ENCODE data around the gene SLC35D2.
"Not testable (repeated sequence)": the region's sequence is repeated elsewhere in the genome, so short reads cannot be mapped to it uniquely, and the experiment has no call there.

The SLC35D2 gene

DNA sequence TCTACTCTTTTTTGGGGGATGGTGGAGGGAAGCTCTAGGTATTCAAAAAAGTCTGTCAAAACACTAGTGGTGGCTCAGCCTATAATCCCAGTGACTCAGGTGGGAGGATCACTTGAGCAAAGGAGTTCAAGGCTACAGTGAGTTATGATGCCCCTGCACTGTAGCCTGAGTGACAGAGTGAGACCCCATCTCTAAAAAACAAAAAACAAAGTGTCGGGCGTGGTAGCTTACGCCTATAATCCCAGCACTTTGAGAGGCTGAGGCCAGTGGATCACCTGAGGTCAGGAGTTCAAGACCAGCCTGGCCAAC lies 15.8 kb upstream of the SLC35D2 start:
- no peak for DNase-seq

DNA sequence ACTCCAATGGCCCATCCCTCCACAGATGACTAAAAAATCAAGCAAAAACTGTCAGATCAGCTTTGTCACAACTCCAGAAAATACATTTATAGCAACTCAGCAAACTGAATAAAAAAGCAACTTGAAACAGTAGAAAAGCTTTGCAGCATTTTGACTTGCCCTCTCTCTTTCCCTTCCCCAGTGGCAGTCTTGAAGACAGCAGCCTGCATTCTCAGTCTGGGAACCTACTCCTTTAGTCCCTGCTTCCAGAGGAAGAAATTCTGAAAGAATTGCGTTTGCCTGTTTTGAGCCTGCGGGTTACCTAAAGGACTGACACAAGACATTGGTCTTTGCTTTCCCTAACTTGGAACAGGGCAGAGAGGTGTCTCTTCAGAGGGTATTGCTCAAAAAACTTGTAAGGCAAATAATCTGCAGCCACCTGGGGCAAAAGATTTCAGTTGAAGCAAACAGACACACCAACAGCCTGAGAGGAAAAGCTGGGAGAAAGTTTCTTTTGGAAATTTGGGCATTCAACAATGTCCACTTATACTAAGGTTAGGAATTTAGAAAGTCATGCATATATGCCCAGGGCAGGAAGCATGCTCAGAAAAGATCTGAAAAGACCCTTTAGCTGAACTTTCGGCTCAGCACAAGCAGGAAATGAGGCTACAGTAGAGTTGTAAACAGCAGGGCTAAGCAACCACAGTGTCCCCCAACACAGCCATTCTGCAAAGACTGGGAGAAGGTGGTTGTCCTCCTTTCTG lies 15.2 kb upstream of the SLC35D2 start:
- no peak for DNase-seq

DNA sequence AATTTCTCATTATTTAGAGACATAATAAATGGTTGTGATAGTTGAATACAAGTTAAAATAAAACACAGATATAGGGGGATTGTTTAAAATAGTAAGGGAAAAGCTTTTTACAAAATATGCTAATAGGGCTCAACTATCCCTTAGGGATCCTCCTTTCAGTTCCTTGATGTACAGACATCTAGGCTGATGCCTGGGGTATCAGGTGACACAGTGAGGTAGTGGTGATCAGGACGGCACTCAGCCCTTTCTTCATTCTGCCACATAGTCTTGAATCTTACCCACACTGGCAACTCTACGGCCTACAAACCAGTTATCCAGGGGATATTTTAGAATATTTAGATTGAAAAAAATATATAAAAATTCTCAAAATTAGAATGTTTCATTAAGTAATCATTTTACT lies 12.5 kb upstream of the SLC35D2 start:
- no peak for DNase-seq

DNA sequence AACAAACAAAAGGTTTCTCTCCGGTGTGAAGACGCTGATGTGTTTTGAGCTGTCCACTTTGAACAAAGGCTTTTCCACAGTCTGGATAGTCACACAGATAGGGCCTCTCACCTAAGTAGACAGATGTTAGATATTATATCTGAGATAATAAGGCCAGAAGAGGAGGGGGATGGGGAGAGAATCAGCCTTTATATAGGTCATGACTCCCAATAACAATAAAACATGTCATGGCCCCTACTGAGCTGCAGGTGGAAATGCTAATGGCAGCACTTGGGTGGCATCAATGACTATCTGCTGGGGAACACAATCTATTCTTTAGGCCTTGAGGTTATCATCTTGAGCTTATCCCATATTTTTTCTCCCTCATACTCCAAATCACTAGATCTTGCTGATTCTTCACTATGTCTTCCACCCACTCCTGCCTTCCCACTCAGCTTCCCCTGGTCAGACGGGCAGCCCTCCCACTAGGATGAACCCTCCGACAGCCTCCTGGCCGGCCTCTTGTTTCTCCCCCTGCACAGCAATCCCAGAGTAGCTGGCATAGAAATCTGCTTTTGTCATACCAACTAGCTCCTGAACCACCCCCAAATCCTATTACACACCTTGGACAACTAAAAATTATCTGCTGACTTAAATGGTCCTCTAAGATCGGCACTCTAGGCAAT lies 11.5 kb upstream of the SLC35D2 start:
- DNase-seq = no peak

DNA sequence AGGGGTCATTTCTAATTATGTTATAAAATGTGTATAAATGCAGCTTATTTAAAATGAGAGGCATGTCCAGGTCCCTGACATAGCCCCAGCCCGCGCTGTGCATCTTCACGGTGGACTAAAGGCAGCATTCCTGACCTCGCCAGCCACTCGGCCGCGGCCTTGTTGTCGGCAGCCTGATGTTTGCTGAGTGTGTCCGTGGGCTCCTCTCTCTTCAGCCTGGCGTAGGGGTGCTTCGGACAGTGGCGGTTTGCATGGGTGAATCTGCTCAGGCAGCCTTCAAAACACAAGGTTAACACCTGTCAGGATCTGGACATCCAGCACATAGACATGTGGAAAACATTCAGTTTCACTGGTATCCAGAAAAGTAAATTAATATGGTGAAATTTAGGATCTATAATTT lies 8.8 kb upstream of the SLC35D2 start:
- no peak for DNase-seq

DNA sequence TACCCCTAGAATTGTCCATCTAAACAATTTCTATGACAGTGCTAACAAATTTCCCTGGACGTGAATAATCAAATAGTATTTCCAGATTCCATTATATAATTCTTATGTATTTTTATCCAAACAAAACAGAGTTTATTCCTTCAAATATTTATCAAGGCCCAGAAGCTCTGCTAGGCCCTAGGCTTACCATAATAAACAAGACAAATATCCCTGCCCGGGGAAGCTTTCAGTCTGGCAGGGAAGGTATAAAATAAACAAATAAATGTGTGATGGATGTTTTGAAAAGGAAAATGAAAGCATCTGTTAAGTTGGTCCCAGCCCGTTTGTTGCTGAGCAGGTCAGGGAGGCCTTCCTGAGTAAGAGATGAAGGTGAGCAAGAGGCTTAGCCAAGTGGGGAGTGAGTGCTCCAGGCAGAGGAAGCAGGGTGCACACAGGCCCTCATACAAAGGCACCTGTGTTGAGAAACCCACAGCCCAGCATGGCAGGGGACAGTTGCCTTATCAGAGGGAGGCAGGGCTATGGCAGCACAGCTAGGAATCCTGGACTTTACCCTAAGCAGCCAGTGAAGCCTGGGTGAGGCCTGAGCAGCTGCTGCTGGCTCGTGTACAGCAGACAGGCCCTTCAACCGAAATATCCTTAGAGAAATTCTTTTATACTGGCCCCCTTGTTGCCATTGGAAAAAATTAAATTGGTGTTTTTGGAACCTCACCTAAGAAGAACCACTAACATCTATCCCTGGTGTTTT lies 7.7 kb upstream of the SLC35D2 start:
- no peak for DNase-seq

DNA sequence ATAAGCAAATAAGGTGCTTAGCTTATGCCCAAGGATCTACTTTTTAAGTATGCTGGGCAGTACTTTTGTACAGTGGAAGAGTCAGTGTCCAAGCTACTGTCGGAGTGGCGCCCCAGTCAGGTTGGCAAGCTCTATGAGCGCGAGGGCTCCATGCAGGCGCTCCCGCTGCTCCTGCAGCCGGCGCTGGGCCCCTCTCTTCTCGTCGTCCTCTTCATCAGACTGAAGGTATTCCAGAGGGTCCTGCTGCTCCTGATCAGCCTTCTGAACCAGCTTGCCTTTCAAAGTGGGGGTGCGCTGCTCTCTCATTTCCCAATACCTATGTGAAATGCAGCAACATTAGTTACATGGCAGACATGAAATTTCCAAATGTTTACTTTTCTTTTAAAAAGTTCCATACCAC lies 4.6 kb upstream of the SLC35D2 start:
- DNase-seq = no peak

DNA sequence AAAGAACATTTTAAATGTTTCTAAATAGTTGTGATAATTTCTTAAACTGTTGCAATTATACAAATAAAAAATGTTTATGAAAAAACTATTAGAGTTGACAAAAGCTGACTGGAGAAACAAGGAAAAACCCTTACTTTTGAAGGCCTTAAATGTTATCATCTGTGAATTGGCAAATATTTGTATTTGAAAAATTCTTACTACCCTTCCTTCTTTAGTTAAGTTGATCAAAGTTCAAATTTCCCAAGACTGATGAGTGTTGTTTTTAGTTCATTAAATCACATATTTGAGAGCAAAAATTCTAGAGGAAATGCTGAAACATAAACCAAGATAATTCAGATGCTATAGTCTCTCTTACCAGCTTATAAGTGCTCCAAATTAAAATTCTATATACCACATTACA lies 2.6 kb upstream of the SLC35D2 start:
- DNase-seq = no peak

DNA sequence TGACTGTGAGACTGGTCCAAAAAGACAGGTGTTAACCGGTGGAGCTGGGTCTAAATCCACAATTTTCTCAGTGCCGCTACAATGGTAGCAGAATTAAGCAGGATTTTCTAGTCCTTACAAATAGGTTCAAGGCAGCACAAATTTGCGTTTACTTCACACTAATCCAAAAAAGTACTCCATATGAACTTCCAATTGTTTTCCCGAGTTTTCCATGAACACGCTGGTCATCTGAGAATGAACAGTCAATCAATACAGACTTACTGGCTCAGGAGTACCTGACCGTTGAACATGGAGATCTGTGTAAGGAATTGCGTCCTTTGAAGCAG lies 709 bp downstream of the SLC35D2 start:
- DNase-seq = no peak

DNA sequence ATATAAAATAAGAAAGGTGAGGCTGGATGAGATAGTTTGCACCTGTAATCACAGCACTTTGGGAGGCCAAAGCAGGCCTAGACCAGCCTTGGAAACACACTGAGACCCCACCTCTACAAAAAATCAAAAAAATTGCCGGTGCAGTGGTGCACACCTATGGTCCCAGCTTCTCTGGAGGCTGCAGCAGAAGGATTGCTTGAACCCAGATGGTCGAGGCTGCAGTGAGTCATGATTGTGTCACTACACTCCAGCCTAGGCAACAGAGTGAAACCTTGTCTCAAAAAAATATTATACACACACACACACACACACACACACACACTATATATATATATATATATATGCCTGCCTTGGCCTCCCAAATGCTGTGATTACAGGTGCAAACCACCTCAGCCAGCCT lies 1.3 kb downstream of the SLC35D2 start:
- no peak for DNase-seq

DNA sequence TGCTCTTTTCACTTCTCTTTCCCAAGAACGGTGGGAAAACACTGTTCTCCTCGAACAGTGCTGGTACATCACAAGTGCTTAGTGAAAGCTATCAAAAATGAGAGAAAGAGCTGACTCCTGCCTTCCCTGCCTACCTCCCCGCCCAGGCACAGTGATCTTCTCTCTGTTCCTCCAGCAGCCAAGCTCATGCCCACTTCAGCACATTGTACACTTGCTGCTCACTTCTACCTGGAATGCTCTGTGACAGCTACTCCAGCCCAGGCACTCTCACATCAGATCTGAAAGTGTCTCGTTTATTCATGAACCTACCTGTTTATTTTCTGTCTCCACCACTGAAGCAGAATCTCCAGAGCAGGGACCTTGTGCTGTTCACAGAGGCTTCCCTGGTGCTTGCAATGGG lies 1.8 kb downstream of the SLC35D2 start:
- no peak for DNase-seq

DNA sequence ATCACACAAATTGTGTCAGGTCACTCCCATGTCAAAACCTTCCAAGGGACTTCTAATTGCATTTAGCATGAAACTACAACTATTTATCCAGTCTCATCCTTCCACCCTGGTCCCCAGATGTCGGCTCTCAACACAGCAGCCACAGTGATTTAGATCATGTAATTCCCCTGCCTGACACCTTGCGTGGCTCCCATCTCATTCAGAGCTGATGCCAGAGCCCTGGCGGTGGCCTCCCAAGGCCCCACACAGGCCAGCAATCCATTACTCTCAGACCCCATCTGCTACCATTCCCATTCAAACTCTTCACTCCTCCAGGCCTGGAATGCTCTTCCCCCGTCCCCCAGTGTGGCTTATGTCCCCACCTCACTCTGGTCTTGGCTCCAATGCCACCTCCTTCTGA lies 2.4 kb downstream of the SLC35D2 start:
- no peak for DNase-seq

DNA sequence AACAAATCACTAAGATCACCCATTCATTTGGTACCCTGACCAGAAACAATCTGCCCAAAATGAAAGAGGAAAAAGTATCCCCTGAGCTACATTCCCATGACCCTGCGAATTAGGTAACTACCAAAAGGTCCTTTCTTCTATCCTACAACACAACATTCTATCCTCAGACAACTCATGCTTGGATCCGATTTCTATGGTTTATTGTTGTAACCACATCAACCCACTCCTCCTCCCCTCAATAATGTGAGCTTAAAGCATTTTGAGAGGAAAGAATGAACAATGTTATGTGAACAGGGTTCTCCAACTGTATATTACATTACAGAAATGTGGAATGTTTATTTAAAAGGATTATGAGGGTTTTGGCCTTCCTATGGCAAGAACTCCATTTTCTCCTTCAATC lies 4.0 kb downstream of the SLC35D2 start:
- DNase-seq = no peak

DNA sequence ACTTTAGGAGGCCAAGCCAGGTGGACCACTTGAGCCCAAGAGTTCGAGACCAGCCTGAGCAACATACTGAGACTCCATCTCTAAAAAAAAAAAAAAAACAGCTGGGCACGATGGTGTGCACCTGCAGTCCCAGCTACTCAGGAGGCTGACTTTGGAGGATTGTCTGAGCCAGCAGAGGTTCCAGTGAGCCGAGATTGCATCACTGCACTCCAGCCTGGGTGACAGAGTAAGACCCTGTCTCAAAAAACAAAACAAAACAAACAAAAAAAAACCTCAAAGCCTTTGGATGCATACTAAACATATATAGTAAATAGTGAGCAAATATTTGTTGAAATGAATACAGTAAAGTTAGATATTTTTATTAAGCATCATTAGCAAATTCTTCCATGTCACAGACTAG lies 5.3 kb downstream of the SLC35D2 start:
- DNase-seq = no peak

DNA sequence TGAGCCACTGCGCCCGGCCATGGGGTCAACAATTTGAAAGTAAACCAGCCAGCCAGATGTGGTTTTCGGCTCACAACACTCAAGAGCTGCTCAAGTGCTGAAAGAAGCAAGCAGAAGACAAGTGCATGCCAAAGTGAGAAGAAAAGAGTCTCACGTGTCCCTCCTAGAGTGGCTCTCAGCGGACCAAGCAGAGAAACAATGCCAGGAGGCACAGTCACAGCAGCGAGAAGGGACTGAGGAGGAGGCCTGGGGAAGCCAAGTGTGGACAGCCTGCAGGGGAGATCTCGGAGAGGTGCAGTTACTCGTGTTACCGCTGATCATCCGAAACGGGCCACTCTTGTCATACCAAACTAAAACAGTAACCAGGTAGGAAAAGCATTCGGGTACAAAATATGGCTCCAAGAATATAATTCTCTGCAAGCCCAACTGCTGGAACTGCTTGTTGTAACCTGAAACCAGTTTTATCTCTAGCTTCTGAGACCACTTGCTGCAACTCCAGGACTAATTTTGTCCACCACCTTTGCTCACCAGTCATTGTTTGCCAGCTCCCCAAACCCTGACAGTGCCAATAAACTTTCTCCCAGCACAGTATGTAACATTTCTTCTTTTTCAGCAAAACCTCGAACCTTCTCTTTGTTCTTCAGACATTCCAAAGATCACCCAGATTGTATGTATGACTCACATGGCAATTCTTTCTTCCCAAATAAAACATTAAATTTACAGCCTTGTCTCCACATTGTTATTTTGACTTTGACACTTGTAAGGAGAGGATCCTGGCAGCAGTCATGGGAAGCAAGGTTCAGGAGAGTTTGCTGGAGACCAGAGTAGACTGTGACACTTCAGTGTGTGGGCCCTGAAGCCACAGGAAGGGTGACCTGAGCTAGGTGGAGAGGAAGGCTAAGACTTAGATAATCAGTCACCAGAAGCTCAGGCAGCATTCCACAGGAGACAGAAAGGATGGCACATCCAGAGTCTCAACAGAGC lies 6.3 kb downstream of the SLC35D2 start:
- no peak for DNase-seq

DNA sequence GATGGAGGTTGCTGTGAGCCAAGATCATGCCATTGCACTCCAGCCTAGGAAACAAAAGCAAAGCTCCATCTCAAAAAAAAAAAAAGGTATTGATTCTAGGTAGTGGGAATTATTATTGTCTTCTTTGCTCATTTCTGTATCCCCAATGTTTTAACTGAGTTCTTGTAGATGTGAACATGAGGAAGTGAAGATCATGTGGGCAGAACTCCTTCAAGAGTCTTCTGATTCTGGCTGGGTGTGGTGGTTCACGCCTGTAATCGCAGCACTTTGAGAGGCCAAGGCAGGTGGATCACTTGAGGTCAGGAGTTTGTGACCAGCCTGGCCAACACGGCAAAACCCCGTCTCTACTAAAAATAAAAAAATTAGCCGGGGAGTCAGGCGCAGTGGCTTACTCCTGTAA lies 8.0 kb downstream of the SLC35D2 start:
- not testable (repeated sequence) for DNase-seq

DNA sequence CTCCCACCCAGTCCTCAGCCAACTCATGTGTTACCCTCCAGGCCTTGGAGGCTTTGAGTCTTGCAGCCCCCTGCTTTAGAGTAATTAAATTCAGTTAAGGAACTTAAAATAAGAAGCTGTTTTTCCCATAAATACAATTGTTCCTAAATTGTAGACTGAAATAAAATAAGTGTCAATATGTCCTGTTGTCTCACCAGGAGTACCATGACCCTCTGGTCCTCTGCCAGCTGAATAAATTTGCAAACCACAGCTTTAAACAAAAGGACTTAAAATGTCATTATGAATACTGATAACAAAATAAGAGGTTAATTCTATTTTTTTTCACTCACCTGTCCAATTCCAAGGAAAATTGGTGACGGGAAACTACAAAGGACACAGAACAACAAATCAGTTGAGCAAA lies 15.6 kb downstream of the SLC35D2 start:
- DNase-seq = no peak

DNA sequence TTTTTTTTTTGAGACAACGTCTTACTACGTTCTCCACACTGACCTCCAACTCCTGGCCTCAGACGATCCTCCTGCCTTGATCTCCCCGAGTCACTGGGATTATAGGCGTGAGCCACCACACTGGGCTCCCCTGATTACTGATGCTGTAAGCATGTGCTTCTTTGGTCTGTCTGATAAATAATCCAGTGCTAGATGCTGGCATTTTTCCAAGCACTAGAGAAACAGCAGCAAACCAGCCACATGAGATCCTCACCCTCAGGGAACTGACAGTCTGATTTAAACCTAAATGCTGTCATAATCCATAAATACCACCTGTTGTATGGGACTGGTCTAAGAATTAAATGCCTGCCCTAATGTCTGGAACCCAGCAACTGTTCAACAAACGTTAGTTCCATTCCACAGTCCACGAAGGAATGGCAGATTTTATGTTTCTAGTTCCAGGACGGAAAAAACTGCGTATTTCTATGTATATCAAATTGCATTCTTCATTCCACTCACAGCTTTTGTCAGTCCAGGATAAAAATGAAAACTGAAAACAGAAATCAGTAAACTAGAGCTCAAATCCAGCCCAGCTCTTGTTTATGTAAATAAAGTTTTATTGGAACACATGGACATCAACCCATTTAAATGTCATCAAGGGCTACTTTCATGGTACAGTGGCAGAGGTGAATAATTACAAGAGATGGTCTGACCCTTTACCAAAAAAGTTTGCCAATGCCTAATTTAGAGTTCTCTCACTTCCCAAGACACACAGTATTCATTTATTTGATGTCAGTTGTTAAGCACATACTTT lies 20.1 kb downstream of the SLC35D2 start:
- no peak for DNase-seq

DNA sequence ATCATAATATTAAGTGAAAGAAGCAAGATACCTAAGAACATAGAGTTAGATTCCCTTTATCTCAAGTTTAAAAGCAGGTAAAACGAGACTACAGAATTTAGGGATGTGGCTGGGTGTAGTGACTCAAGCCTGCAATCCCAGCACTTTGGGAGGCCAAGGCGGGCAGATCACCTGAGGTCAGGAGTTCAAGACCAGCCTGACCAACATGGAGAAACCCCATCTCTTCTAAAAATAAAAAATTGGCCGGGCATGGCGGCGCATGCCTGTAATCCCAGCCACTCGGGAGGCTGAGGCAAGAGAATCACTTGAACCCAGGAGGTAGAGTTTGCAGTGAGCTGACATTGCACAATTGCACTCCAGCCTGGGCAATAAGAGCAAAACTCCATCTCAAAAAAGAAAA lies 21.4 kb downstream of the SLC35D2 start:
- DNase-seq = not testable (repeated sequence)

DNA sequence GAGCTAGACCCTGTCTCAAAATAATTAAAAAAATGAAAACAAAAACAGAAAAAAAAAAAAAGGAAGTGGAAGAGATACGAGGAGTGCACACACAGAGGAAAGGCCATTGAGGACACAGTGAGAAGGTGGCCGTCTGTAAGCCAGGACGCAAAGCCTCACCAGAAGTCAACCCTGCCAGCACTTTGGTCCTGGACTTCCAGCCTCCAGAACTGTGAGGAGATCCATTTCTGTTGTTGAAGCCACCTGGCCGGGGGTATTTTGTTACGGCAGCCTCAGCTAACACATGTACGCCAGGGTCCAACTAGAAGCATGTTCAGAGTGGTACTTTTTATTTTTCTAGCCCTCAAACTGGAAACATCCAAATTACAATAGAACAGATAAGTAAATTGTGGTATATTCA lies 21.8 kb downstream of the SLC35D2 start:
- no peak for DNase-seq

DNA sequence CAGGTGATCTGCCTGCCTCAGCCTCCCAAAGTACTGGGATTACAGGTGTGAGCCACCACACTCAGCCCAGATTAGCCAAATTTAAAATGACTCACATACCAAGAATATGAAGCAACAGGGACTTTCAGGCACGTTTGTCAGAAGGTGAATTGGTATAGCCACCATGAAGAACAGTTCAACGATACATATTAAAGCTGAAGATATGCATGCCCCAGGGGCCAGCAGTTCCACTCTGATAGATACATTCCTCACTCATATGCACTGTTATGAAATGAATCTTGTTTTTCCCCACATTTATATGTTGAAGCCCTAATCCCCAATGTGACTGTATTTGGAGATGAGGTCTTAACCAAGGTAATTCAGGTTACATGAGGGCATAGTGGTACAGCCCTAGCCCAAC lies 22.5 kb downstream of the SLC35D2 start:
- DNase-seq = no peak

DNA sequence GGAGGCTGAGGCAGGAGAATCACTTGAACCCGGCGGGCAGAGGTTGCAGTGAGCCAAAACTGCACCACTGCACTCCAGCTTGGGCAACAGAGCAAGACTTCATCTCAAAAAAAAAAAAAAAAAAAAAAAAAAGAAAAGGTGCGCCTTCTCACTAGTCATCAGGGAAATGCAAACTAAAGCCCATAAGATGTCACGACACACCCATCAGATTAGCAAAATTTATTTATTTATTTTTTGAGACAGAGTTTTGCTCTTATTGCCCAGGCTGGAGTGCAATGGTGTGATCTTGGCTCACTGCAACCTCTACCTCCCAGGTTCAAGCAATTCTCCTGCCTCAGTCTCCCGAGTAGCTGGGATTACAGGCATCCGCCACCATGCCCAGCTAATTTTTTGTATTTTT lies 23.0 kb downstream of the SLC35D2 start:
- not testable (repeated sequence) for DNase-seq

DNA sequence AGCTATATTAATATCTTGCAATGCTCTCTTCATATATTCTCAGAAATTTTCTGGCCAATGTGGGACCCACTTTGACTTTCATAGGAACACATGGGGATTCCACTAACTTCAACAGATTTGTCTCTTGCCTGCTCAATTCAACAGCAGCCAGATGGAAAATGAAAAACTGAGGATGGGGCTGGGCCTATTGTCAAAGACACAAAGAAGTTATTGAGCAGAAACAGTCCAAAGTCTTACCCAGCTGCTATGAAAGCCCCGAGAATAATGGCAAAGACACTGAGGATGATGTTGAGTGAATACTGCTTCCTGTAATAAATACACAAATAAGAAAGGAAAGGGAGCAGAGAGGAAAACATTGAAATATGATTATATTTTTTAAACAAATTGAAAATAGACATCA lies 32.6 kb downstream of the SLC35D2 start:
- no peak for DNase-seq
